Measurements from ENCODE around the gene TNNI3K. TPM values are rescaled to one million over a fixed set of nuclear protein-coding genes. Genes with fewer than 3 reads are reported as not detected.

TNNI3K gene
- total RNA-seq, 2 donors from 2014 or later: 0.59 to 0.96 TPM

GRCh38 chr1:74344387-74344786 lies 109.2 kb downstream of the TNNI3K start:
- Histone ChIP-seq H3K27me3 (no peaks in the 10 kb centered on the region), H3K36me3 (no peaks in the 10 kb centered on the region), H3K9ac (ENCODE audit: low read depth in 2 of 2, low read length in 2 of 2) (no peak overlapping the region), H3K4me1 (no peaks in the 10 kb centered on the region), H3K4me3 (no peak overlapping the region), H3K27ac (no peak overlapping the region), H3K9me3 (no peaks in the 10 kb centered on the region)
- no peak for DNase-seq
- intact Hi-C loops (cut with DNase I): no loop called here
- no peak for TF ChIP-seq CTCF (IDR thresholded peaks at IDR 0.05)

- H3K36me3 ChIP-seq: no peaks in the 10 kb centered on the region
- TF ChIP-seq CTCF (IDR thresholded peaks at IDR 0.05): no peak
- intact Hi-C loops (cut with DNase I): no loop called here
- no peaks in the 10 kb centered on the region for H3K4me1 ChIP-seq
- H3K27ac ChIP-seq: no peak overlapping the region
- no peak overlapping the region for H3K9ac ChIP-seq (ENCODE audit: low read depth in 2 of 2, low read length in 2 of 2)
- DNase-seq: no peak
- H3K9me3 ChIP-seq: no peaks in the 10 kb centered on the region
- H3K4me3 ChIP-seq: no peak overlapping the region
- no peaks in the 10 kb centered on the region for H3K27me3 ChIP-seq
Observed at GRCh38 chr1:74356493-74356892, 121.3 kb downstream of the TNNI3K start.

- Histone ChIP-seq H3K4me3 (no peak overlapping the region), H3K4me1 (no peaks in the 10 kb centered on the region), H3K9me3 (no peaks in the 10 kb centered on the region), H3K9ac (ENCODE audit: low read depth in 2 of 2, low read length in 2 of 2) (no peak overlapping the region), H3K27me3 (no peaks in the 10 kb centered on the region), H3K27ac (no peak overlapping the region), H3K36me3 (no peaks in the 10 kb centered on the region)
- no peak for TF ChIP-seq CTCF (IDR thresholded peaks at IDR 0.05)
- intact Hi-C loops (cut with DNase I): no loop called here
- no peak for DNase-seq
Observed at GRCh38 chr1:74357150-74357549, 122.0 kb downstream of the TNNI3K start.

GRCh38 chr1:74357756-74358155 lies 122.6 kb downstream of the TNNI3K start:
- TF ChIP-seq CTCF (IDR thresholded peaks at IDR 0.05): no peak
- no peak overlapping the region for H3K9ac ChIP-seq (ENCODE audit: low read depth in 2 of 2, low read length in 2 of 2)
- DNase-seq: no peak

GRCh38 chr1:74362691-74363090 lies 127.5 kb downstream of the TNNI3K start:
- no peak overlapping the region for H3K4me3 ChIP-seq
- no peaks in the 10 kb centered on the region for H3K27me3 ChIP-seq
- intact Hi-C loops (cut with DNase I): no loop called here
- H3K27ac ChIP-seq: no peak overlapping the region
- H3K9ac ChIP-seq (ENCODE audit: low read depth in 2 of 2, low read length in 2 of 2): no peak overlapping the region
- no peaks in the 10 kb centered on the region for H3K36me3 ChIP-seq
- H3K9me3 ChIP-seq: no peaks in the 10 kb centered on the region
- H3K4me1 ChIP-seq: no peaks in the 10 kb centered on the region
- DNase-seq: no peak
- TF ChIP-seq CTCF (IDR thresholded peaks at IDR 0.05): no peak

More at GRCh38 chr1:74357756-74358155, 122.6 kb downstream of the TNNI3K start:
- Histone ChIP-seq H3K4me1 (no peaks in the 10 kb centered on the region), H3K36me3 (no peaks in the 10 kb centered on the region), H3K9me3 (no peaks in the 10 kb centered on the region), H3K27ac (no peak overlapping the region), H3K4me3 (no peak overlapping the region), H3K27me3 (no peaks in the 10 kb centered on the region)
- intact Hi-C loops (cut with DNase I): no loop called here

- H3K36me3 ChIP-seq: no peaks in the 10 kb centered on the region
- DNase-seq: no peak
- H3K27ac ChIP-seq: no peak overlapping the region
- H3K27me3 ChIP-seq: no peaks in the 10 kb centered on the region
- H3K9ac ChIP-seq (ENCODE audit: low read depth in 2 of 2, low read length in 2 of 2): no peak overlapping the region
- no peak overlapping the region for H3K4me3 ChIP-seq
- no peaks in the 10 kb centered on the region for H3K9me3 ChIP-seq
- intact Hi-C loops (cut with DNase I): no loop called here
- H3K4me1 ChIP-seq: no peaks in the 10 kb centered on the region
- TF ChIP-seq CTCF (IDR thresholded peaks at IDR 0.05): no peak
Observed at GRCh38 chr1:74363220-74363619, 128.0 kb downstream of the TNNI3K start.

Data from colonic mucosa (tissue), 4 donors.